Measurements from ENCODE around the gene SUDS3.

SUDS3 gene

GRCh38 chr12:118375348-118375747 lies 1.0 kb upstream of the SUDS3 start:
- H2BK5ac ChIP-seq (ENCODE audit: low read length): no peak overlapping the region

GRCh38 chr12:118377021-118377883 lies 897 bp downstream of the SUDS3 start:
- H3K79me1 ChIP-seq (ENCODE audit: low read depth, low read length): peaks cover 7% of the 10 kb centered on the region
- H2BK12ac ChIP-seq (ENCODE audit: low read length): no peak overlapping the region
- H3K18ac ChIP-seq (ENCODE audit: low read length): peak overlapping the region; percentile 35
- no peak overlapping the region for H2BK15ac ChIP-seq (ENCODE audit: low read length)
- no peak overlapping the region for H3K4ac ChIP-seq (ENCODE audit: low read length)
- H3K27ac ChIP-seq (replicated peaks; ENCODE audit: low read length): no peak overlapping the region
- no CpG with 5 or more reads among the region's 22 CpGs for WGBS, 2 donors (ENCODE audit: extremely low coverage in 2 of 2, insufficient read length in 2 of 2, insufficient replicate concordance in 1 of 2)
- H3K9me3 ChIP-seq (replicated peaks in 1 of 2; ENCODE audit: control insufficient read depth in 2 of 2, insufficient read depth in 1 of 2, low read depth in 1 of 2, low read length in 2 of 2): no peaks in the 10 kb centered on the region
- peaks cover 0 to 2% (median 0%) of the 10 kb centered on the region in 3 experiments for H3K27me3 ChIP-seq (ENCODE audit: control insufficient read depth in 3 of 3, insufficient read depth in 3 of 3, low read depth in 1 of 3, low read length in 3 of 3)
- peak overlapping the region; percentile 84 for H3K4me2 ChIP-seq (ENCODE audit: insufficient read depth, low read length, poor library complexity, severe bottlenecking)
- no peak overlapping the region for H2BK5ac ChIP-seq (ENCODE audit: low read length)
- H2BK120ac ChIP-seq (ENCODE audit: low read depth, low read length): no peak overlapping the region
- H3K9ac ChIP-seq (ENCODE audit: low read depth, low read length, poor library complexity): peak overlapping the region; percentile 83
- H3K4me3 ChIP-seq (ENCODE audit: low read length in 2 of 2): peak overlapping the region; percentile 92 to 100
- H3K23ac ChIP-seq (ENCODE audit: low read depth, low read length, poor library complexity): peak overlapping the region; percentile 86
- H3K14ac ChIP-seq (ENCODE audit: low read length): no peak overlapping the region
- no peak overlapping the region for H4K8ac ChIP-seq (ENCODE audit: low read depth, low read length)
- H2AK5ac ChIP-seq (ENCODE audit: low read depth, low read length): peak overlapping the region; percentile 76
- peaks cover 3 to 5% of the 10 kb centered on the region in 2 donors for H3K4me1 ChIP-seq (ENCODE audit: control insufficient read depth in 2 of 2, insufficient read depth in 1 of 2, low read depth in 1 of 2, low read length in 2 of 2)
- H4K91ac ChIP-seq (ENCODE audit: low read depth, low read length, poor library complexity): no peak overlapping the region
- peaks cover 5 to 30% of the 10 kb centered on the region in 2 donors for H3K36me3 ChIP-seq (replicated peaks in 1 of 2; ENCODE audit: control insufficient read depth in 2 of 2, insufficient read depth in 2 of 2, low read length in 2 of 2)
- peak; percentile 3 for DNase-seq (ENCODE audit: low spot score)
- H2AFZ ChIP-seq (ENCODE audit: low read length): peak overlapping the region; percentile 91

More at GRCh38 chr12:118375348-118375747, 1.0 kb upstream of the SUDS3 start:
- Histone ChIP-seq H3K23ac (ENCODE audit: low read depth, low read length, poor library complexity) (no peak overlapping the region), H2BK12ac (ENCODE audit: low read length) (no peak overlapping the region), H3K79me1 (ENCODE audit: low read depth, low read length) (peaks cover 7% of the 10 kb centered on the region), H3K36me3 (replicated peaks in 1 of 2; ENCODE audit: control insufficient read depth in 2 of 2, insufficient read depth in 2 of 2, low read length in 2 of 2) (peaks cover 3 to 11% of the 10 kb centered on the region in 2 donors), H2BK15ac (ENCODE audit: low read length) (no peak overlapping the region), H3K4me1 (ENCODE audit: control insufficient read depth in 2 of 2, insufficient read depth in 1 of 2, low read depth in 1 of 2, low read length in 2 of 2) (peaks cover 3 to 8% of the 10 kb centered on the region in 2 donors), H3K14ac (ENCODE audit: low read length) (no peak overlapping the region), H3K9ac (ENCODE audit: low read depth, low read length, poor library complexity) (no peak overlapping the region), H3K4me2 (ENCODE audit: insufficient read depth, low read length, poor library complexity, severe bottlenecking) (no peak overlapping the region), H4K91ac (ENCODE audit: low read depth, low read length, poor library complexity) (no peak overlapping the region), H3K27me3 (ENCODE audit: control insufficient read depth in 3 of 3, insufficient read depth in 3 of 3, low read depth in 1 of 3, low read length in 3 of 3) (peaks cover 8 to 17% (median 17%) of the 10 kb centered on the region in 3 experiments), H3K9me3 (replicated peaks in 1 of 2; ENCODE audit: control insufficient read depth in 2 of 2, insufficient read depth in 1 of 2, low read depth in 1 of 2, low read length in 2 of 2) (no peaks in the 10 kb centered on the region), H2AFZ (ENCODE audit: low read length) (peak overlapping the region; percentile 91), H2BK120ac (ENCODE audit: low read depth, low read length) (no peak overlapping the region), H3K27ac (replicated peaks; ENCODE audit: low read length) (no peak overlapping the region), H2AK5ac (ENCODE audit: low read depth, low read length) (no peak overlapping the region), H3K4me3 (ENCODE audit: low read length in 2 of 2) (no peak overlapping the region), H4K8ac (ENCODE audit: low read depth, low read length) (no peak overlapping the region), H3K18ac (ENCODE audit: low read length) (no peak overlapping the region), H3K4ac (ENCODE audit: low read length) (no peak overlapping the region)
- WGBS, 2 donors (ENCODE audit: extremely low coverage in 2 of 2, insufficient read length in 2 of 2, insufficient replicate concordance in 1 of 2): no CpG with 5 or more reads among the region's 10 CpGs
- DNase-seq (ENCODE audit: low spot score): no peak

GRCh38 chr12:118377884-118378470 lies 1.6 kb downstream of the SUDS3 start:
- Histone ChIP-seq H3K18ac (ENCODE audit: low read length) (no peak overlapping the region), H3K27me3 (ENCODE audit: control insufficient read depth in 3 of 3, insufficient read depth in 3 of 3, low read depth in 1 of 3, low read length in 3 of 3) (no peaks in the 10 kb centered on the region)

GRCh38 chr12:118391424-118391823 lies 15.1 kb downstream of the SUDS3 start:
- Histone ChIP-seq H3K27me3 (ENCODE audit: control insufficient read depth in 3 of 3, insufficient read depth in 3 of 3, low read depth in 1 of 3, low read length in 3 of 3) (no peaks in the 10 kb centered on the region), H3K14ac (ENCODE audit: low read length) (no peak overlapping the region), H3K18ac (ENCODE audit: low read length) (no peak overlapping the region), H3K4me3 (ENCODE audit: low read length in 2 of 2) (no peak overlapping the region), H2AFZ (ENCODE audit: low read length) (no peak overlapping the region), H3K9me3 (replicated peaks in 1 of 2; ENCODE audit: control insufficient read depth in 2 of 2, insufficient read depth in 1 of 2, low read depth in 1 of 2, low read length in 2 of 2) (no peaks in the 10 kb centered on the region), H3K36me3 (replicated peaks in 1 of 2; ENCODE audit: control insufficient read depth in 2 of 2, insufficient read depth in 2 of 2, low read length in 2 of 2) (peaks cover 45 to 93% of the 10 kb centered on the region in 2 donors), H3K4me2 (ENCODE audit: insufficient read depth, low read length, poor library complexity, severe bottlenecking) (no peak overlapping the region), H3K23ac (ENCODE audit: low read depth, low read length, poor library complexity) (no peak overlapping the region), H3K9ac (ENCODE audit: low read depth, low read length, poor library complexity) (no peak overlapping the region), H2BK120ac (ENCODE audit: low read depth, low read length) (no peak overlapping the region), H3K4ac (ENCODE audit: low read length) (no peak overlapping the region), H3K27ac (replicated peaks; ENCODE audit: low read length) (no peak overlapping the region), H2AK5ac (ENCODE audit: low read depth, low read length) (no peak overlapping the region), H3K4me1 (ENCODE audit: control insufficient read depth in 2 of 2, insufficient read depth in 1 of 2, low read depth in 1 of 2, low read length in 2 of 2) (no peaks in the 10 kb centered on the region), H4K8ac (ENCODE audit: low read depth, low read length) (no peak overlapping the region), H2BK5ac (ENCODE audit: low read length) (no peak overlapping the region), H2BK12ac (ENCODE audit: low read length) (no peak overlapping the region), H2BK15ac (ENCODE audit: low read length) (no peak overlapping the region), H4K91ac (ENCODE audit: low read depth, low read length, poor library complexity) (no peak overlapping the region), H3K79me1 (ENCODE audit: low read depth, low read length) (no peaks in the 10 kb centered on the region)
- no CpG with 5 or more reads among the region's 2 CpGs for WGBS, 2 donors (ENCODE audit: extremely low coverage in 2 of 2, insufficient read length in 2 of 2, insufficient replicate concordance in 1 of 2)
- no peak for DNase-seq (ENCODE audit: low spot score)

More at GRCh38 chr12:118377884-118378470, 1.6 kb downstream of the SUDS3 start:
- Histone ChIP-seq H2AFZ (ENCODE audit: low read length) (peak overlapping the region; percentile 15), H3K4ac (ENCODE audit: low read length) (no peak overlapping the region), H3K79me1 (ENCODE audit: low read depth, low read length) (peaks cover 7% of the 10 kb centered on the region), H2BK5ac (ENCODE audit: low read length) (no peak overlapping the region), H2BK15ac (ENCODE audit: low read length) (no peak overlapping the region), H4K91ac (ENCODE audit: low read depth, low read length, poor library complexity) (no peak overlapping the region), H2BK12ac (ENCODE audit: low read length) (no peak overlapping the region), H3K4me3 (ENCODE audit: low read length in 2 of 2) (peak overlapping the region in 1 of 2 donors; percentile 92), H3K9ac (ENCODE audit: low read depth, low read length, poor library complexity) (no peak overlapping the region), H4K8ac (ENCODE audit: low read depth, low read length) (no peak overlapping the region), H3K14ac (ENCODE audit: low read length) (no peak overlapping the region), H3K23ac (ENCODE audit: low read depth, low read length, poor library complexity) (no peak overlapping the region), H3K27ac (replicated peaks; ENCODE audit: low read length) (no peak overlapping the region), H3K4me2 (ENCODE audit: insufficient read depth, low read length, poor library complexity, severe bottlenecking) (peak overlapping the region; percentile 84), H2BK120ac (ENCODE audit: low read depth, low read length) (no peak overlapping the region), H3K9me3 (replicated peaks in 1 of 2; ENCODE audit: control insufficient read depth in 2 of 2, insufficient read depth in 1 of 2, low read depth in 1 of 2, low read length in 2 of 2) (no peaks in the 10 kb centered on the region), H3K36me3 (replicated peaks in 1 of 2; ENCODE audit: control insufficient read depth in 2 of 2, insufficient read depth in 2 of 2, low read length in 2 of 2) (peaks cover 5 to 36% of the 10 kb centered on the region in 2 donors), H3K4me1 (ENCODE audit: control insufficient read depth in 2 of 2, insufficient read depth in 1 of 2, low read depth in 1 of 2, low read length in 2 of 2) (peaks cover 3 to 5% of the 10 kb centered on the region in 2 donors), H2AK5ac (ENCODE audit: low read depth, low read length) (no peak overlapping the region)
- WGBS, 2 donors (ENCODE audit: extremely low coverage in 2 of 2, insufficient read length in 2 of 2, insufficient replicate concordance in 1 of 2): no CpG with 5 or more reads among the region's 8 CpGs
- peak; percentile 68 for DNase-seq (ENCODE audit: low spot score)
